GM03348 (cell line): ENCODE results near the gene VAV3.
"Not testable (repeated sequence)": the region's sequence is repeated elsewhere in the genome, so short reads cannot be mapped to it uniquely, and the experiment has no call there.

Source experiments
- DNase-seq: peaks from one replicate; pipeline ENCODE4 v3.0.0; 2012; ENCODE audit warnings: low spot score

The VAV3 gene

DNA sequence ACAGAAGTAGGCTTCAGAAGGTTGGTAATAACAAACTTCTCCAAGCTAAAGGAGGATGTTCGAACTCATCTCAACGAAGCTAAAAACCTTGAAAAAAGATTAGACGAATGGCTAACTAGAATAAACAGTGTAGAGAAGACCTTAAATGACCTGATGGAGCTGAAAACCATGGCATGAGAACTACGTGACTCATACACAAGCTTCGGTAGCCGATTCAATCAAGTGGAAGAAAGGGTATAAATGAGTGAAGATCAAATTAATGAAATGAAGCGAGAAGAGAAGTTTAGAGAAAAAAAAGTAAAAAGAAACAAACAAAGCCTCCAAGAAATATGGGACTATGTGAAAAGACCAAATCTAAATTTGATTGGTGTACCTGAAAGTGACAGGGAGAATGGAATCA is 231.6 kb downstream of the VAV3 start:
- DNase-seq: not testable (repeated sequence)

DNA sequence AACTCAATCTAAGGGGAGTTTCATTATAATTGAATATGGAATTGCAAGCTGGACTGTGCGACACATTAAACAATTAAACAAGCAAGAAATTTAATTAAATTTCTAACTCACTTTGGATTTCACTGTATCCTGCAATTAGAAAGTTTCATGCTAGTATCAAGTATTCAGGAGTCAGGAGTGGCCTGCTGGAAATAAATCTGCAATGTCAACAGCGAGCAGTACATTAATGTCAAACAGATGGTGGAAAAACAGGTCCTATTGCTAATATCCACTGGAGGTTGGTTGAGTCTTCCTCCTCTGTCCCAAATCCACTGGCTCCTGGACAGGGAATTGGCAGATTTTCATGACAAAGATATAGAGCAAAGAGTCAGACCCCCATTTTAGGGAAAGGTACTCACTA is 237.1 kb downstream of the VAV3 start:
- no peak for DNase-seq

DNA sequence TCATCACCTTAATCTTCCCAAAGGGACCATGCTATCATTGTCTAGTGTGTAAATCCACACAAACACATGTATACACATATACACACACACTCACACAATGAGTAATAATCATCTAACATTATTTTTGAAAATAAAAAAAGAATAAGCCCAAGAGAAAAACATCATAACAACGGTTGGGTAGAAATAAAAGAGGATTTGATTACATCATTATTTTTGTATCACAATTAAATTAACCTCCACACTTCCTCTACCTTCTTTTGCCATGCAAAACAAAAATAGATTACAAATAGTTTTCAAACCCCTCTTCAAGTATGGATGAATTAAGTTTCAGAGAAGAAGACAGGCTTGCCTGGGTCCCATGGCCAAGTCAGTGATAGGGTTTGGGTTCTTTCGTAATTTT is 238.1 kb downstream of the VAV3 start:
- DNase-seq: no peak

DNA sequence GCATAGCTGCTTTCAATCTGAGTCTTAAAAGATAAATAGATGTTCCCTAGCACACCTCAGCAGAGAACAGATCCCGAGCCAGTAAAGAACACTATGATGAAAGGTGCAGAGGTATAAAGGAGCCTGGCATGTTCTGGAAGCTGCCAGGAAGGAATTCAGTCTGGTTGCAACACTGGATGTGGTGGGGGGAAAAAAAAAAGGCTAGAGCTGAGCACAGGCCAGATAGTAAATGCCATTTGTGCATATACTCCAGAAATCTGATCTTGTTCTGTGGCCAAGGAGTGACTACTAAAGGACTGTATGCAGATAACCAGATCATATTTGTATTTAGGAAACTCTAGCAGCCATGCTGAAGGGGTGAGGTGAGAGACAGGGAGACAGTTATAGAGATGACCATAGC is 240.3 kb downstream of the VAV3 start:
- DNase-seq: peak; percentile 23

DNA sequence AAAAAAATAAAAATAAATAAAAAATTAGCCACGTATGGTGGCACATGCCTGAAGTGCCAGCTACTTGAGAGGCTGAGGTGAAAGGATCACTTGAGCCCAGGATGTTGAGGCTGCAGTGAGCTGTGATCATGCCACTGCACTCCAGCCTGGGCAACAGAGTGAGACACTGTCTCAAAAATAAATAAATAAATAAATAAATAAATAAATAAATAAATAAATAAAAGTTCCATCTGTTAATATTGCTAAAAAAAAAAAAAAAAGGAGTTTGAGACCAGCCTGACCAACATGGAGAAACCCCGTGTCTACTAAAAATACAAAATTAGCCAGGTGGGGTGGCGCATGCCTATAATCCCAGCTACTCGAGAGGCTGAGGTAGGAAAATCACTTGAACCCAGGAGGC is 244.8 kb downstream of the VAV3 start:
- not testable (repeated sequence) for DNase-seq

DNA sequence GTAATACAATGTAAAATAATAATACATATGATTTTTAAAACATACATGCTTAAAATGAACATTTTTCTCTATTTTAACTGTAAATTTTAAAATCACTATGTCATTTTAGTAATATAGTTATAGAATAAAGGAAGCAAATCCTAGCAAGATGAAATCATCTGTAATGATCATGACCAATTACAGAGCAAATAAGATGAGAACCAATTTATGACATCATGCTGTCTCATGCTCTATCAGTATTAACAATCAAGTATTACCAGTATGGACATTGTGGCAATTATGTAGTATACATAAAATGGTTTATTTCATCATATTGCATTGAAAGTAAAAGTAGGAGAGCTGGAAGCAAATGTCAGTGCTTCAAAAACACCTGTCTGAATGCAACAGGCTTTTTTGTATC is 255.0 kb downstream of the VAV3 start:
- no peak for DNase-seq

DNA sequence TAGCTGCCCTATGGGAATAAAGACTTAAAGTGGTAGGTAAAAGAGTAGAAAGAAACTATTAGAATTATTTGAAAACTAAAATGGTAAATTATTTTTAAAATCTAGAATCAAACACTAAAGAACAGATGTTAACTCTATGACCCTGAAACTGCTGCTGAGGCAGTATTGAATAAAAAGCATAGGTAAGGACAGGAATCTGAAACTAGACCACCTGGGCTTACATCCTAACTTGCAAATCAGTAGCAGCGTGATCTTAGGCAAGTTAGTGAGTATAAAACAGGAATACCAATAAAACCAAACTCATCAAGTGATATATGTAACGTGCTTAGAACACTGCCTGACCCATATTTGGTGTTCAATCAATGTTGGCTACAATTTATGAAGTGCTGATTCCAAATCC is 257.9 kb downstream of the VAV3 start:
- DNase-seq: no peak

DNA sequence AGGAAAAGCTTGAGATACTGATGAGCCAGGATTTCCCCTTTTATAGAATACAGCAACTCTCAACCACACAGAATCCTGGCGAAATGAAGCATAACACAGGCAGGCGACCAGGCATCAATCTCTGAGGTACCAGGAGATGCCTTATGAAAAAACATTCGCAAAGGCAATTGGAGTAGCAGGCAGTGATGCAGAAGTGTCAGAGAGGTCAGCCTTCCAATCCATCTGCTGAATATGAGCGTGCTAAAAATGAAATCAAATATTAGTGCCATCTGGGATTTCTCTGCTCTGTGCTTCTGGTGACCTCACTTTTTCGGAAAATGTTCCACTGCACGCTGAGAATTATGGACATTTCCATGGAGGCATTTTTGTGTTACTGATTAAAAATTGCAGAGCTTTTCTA is 258.8 kb downstream of the VAV3 start:
- no peak for DNase-seq

DNA sequence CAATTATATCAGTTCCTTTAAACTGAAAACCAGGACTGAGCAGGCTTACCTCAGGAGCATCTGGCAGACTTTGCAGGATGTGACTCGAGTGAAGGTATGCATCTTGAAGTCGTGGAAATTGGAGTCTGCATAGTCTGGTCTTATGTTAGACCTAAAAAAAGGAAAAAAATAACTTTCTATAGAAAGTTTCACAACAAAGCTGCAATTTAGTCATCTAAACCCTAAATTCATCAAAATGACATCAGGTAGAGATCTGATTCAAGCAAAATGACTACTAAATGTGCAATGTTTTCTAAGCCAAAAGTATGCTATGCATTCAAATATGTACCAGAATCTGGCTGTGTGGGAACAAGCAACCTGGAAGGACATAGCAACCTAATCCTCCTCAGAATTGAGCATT is 260.1 kb downstream of the VAV3 start:
- no peak for DNase-seq

DNA sequence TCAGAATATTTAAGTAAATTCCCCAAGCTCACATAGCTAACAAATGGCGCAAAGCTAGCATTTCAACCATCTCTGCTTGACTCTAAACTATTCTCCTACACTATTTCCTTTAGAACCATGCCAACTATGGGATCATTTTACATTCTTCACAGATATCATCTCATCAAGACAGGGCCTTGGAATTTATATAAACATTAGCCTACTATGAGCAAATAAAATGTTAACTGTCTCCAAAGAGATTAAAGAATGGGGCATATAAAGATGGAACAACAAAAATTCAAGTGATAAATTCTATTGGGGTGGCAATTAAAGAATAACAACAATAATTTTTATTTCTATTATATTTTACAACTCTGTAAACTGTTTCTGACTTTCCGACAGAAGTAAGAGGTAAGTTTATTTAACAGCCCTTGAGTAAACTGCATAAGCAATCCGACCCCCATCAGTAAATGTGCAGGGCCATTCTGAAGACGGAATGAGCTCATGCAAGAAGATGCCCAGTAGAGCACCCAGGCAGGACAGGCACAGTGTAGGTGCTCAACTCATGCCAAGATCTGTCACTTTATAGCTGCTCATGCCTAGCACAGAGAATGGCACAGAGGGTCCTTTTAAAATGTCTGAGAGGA is 261.9 kb downstream of the VAV3 start:
- peak; percentile 4 for DNase-seq

DNA sequence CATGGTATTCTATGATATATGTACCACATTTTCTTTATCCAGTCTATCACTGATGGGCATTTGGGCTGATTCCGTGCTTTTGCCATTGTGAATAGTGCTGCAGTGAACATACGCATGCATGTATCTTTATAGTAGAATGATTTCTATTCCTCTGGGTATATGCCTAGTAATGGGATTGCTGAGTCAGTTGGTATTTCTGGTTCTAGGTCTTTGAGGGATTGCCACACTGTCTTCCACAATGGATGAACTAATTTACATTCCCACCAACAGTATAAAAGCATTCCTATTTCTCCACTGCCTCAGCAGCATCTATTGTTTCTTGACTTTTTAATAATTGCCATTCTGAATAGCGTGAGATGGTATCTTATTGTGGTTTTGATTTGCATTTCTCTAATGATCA is 264.3 kb downstream of the VAV3 start:
- DNase-seq: not testable (repeated sequence)

DNA sequence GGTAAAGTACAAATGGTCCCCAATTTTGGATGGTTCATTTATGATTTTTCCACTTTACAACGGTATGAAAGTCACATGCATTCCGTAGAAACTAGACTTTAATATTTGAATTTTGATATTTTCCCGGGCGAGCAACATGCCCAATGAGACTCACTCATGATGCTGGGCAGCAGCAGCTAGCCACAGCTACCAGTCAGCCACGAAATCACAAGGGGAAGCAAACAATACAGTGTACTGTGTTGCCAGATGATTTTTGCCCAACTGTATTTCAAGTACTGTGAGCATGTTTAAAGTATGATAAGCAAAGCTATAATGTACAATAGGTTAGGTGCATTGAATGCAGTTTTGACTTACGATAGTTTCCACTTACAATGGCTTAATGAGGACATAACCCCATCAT is 266.8 kb downstream of the VAV3 start:
- DNase-seq: no peak

DNA sequence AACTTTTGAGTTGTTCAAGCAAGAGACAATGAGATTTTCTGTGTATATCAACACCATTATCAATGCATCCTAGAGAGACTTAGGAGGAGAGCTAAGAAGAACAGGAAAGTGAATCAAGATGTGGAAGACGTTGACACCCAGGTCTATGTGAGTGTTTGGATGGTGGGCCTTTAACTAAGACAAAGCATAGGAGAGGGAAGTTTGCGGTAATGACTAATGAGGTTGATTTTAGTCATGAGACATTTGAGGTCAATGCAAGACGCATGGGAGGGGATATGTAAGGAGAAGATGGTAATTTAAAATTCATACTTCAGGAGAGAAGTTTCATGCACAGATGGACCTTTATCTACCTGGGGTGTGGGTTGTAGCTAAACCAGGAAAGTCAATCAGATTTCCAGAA is 269.6 kb downstream of the VAV3 start:
- DNase-seq: no peak

DNA sequence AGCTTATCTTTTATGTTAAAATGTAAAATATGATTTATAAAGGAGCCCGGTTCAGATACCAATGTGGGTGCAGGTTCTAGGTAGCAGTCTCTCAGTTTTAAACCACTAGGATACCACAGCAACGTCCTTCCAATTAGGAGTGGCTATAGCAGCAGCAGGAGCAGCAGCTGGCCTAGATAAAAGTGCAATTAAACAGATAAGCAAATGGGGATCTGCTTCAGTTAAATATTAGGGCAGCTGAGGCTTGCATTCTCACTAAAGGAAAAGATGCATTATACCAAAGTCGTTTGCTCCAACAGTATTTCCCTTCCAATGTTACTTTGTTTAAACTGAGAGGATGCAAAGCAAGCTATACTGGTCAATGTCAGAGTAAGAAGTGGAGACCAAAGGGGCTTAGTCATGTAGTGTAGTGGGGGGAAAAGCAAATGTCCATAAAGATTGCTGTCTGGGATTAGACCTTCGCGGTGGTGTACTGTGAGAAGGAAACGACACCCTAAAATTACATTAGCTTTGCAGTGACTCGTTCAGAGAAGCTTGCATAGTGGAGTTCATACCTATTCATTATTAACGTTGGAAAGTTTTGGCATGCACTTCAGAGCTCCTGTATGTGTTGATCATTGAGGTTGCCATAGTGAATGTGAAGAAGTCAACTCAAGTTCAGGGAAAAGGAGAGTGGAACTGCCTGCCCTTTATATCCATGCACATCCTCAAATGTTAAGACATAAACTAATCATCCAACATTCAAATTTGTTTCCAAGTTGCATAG is 272.2 kb downstream of the VAV3 start:
- DNase-seq: no peak

DNA sequence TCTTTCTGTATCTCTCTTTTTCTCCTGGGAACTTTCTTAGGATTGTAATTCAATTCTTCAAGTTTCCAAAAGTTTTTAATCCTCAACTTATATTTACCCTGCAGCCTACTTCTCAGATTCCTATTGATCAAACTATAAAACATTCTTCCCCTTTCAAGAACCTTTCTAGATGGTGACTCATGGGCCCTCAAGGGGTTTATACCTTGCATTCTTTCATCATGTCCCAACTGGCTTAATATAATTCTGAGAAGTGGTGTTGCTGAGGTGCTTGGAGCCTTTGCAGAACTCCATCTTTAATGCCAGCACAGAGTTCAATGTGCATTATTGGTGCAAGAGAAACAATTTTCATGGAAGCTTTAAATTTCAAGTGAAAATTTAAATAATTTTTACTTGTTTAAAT is 273.4 kb downstream of the VAV3 start:
- DNase-seq: no peak

DNA sequence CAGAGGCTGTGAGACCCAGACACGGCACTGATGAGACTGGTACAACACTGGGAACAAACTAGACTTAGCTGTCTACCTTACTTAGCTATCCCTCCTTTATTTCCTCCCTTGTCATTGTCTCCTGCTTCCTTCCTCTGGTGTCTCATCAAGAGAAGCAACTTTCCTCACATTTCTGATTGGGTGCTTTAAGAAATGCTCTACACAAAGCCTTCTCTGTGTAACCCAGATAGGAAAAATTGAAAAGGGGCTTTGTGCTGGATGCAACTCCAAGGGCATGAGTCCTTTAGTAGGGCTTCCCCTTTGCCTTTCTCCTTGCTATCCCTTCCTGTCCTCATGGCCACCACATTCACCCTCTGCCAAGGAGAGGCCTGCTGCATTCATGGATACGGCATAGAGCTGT is 274.5 kb downstream of the VAV3 start:
- no peak for DNase-seq

DNA sequence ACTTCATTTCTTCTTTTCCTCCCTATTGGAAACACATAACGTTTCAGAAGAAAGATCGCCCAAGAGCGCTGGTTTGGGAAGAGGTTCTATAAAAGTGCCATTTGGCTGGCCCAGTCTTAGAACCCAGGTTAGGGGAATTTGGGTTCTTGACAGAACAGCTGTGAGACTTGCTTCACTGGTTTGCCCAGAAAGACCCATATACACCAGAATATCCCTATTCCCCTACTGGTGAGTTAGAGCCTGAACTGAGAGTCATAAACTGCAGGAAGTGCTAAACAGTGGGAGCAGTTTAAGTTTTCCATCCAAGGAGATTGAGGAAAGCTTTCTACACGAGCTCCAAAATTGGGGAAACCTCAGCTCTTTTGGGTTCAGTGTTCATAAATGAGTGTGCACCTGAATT is 275.2 kb downstream of the VAV3 start:
- DNase-seq: no peak

DNA sequence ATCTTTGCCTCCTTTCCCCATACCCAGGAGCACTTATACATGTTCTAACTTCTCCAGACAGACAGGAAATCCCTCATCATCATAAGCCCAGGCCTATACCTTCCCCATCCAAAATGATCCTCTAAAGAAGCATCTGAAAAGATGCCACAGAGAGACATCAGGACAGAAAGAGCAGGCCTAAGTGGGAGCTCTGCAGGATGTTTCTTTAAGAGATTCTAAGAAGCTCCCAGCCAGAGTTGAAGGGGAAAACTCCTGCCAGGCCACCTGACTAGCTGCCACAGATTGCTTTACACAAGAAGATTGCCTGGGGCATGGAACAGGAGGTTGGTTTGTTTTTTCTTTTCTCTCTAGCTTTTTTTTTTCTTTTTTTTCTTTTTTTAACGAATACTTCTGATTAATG is 275.8 kb downstream of the VAV3 start:
- DNase-seq: no peak

DNA sequence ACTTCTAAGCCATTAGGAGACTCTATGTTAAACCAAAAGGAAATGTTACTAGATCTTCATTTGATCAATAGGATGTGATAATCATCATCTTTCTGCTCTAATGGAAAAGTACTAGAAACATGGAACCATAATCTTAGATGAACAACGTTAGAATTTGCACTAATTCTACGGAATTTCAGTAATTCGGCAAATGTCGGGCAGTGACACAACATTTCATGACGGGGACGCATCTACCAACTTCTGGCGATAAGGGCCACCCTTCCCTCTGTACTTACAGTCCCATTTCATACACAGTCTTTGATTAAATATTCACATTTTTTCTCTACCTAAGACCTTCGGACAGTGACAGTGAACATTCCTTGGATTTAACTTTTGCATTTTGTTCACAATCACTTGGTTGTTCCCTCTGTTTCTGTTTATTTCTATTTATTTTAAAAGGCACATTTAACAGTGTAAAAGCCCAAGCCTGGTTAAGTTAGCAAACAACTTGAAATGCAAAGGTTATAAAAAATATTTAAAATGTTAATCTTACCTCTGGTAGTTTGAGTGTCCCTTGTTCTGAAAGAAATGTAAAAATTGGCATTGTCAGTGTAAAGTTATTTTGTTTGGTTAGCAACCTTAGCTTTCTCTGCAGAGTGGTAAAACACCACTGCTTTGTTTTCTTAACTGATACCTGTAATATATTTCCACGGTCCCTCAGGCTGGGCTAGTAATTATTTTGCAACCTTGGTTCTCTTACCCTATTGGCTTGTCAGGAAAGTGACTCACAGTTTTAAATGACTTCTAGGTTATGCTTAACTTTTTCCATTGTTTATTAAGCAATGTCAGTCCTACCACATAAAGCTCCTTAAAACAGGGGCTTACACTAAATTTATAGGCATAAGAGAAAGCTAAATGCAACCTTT is 276.9 kb downstream of the VAV3 start:
- DNase-seq: no peak

DNA sequence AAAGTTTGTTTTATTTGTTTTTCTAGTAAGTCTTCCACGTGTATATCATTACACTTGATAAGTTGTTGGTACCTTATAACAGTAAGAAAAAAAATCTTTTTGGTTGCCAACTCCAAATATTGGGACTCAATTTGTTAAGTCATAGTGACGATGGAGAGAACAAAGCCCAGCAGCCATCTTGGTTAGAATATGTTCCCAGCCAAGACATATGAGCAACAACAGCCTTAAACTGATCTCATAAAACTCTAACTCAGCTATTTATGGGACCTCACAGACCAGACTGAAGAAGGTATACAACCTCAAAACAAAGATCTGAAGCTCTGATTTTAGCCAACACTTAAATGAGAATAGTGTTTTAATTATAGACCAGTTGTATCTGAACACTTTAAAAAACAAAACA is 281.3 kb downstream of the VAV3 start:
- DNase-seq: no peak

DNA sequence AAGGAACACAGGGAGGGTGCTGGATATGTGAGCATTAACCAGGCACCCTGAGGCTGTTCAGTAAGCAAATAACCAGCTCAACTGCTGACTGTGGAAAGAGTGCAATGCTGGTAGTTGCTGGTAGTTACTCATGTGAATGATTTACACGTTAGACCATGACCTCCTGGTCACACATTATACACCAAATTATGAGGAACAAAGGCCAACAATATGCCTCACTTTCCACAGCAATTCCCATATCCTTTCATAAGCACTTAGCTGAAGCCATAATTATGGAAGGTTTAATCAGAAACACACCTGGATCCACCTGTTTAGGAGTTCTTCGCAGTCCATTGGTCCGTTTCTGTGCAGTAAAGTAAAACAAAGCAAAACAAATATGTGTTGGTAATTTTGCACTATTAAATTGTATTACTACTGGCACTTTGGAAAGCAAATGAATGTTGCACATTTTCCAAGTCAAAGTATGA is 281.8 kb downstream of the VAV3 start:
- DNase-seq: no peak

DNA sequence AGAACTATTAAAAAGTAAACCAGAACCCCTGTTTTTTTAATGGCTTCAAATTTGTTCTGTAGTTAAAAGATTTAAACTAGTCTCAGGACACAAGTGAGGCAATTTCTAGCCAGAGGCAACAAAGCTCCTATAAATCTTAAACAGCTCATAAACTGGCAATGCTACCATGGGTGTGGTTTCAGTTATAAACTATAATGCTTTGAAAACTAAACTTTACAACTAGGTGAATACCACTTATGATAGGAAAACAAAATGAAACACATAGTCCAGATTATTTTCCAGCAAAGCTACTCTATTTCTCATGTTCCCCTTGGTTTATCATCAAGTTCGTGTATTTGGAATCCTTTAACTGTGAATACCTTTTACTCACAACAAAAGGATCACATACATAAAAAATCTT is 282.5 kb downstream of the VAV3 start:
- DNase-seq: peak; percentile 5

DNA sequence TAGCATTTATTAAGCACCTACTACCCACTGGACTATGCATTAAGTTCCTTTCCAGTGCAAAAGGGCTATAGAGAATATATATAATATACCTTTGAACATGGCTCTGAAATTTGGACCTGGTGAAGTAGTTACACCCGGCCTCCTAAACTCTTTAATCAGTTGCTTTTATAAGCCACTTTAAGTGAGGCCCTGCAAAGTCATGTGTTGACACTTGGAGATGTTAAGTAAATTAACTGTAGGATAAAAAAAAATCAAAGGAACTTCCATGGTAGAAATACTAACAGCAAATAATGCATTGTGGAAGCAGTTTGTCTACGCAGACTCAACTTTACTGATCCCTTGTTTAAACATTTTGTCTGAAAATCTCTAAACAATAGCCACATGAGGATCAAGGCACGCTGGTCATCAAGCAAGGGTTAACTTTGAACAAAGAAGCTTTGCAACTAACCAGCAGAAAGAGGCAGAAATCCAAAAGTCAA is 283.9 kb downstream of the VAV3 start:
- DNase-seq: no peak
